ENCODE measurements around the gene SH2D3C.

- TF ChIP-seq CTCF (tag by site-specific recombination; IDR thresholded peaks at IDR 0.05) (no peak), ZNF701 (tag by site-specific recombination; IDR thresholded peaks at IDR 0.05) (no peak), ZNF768 (tag by site-specific recombination; IDR thresholded peaks at IDR 0.05) (no peak), KLF10 (tag by site-specific recombination; IDR thresholded peaks at IDR 0.05) (no peak), ZNF391 (tag by site-specific recombination; IDR thresholded peaks at IDR 0.05; ENCODE audit: borderline replicate concordance, low read depth) (no peak), ZNF248 (tag by site-specific recombination; IDR thresholded peaks at IDR 0.05) (no peak)
Measured at GRCh38 chr9:127751269-127752054, 27.0 kb downstream of the SH2D3C start.

Data from HEK293 (cell line).